Erythroblast (primary cell): ENCODE results near the gene NKX2-3.

Experiments used
- GATA1 ChIP-seq: IDR thresholded peaks from 2 replicates; pipeline ENCODE4 v1.6.1; 2011; ENCODE audit warnings: low read depth, mild to moderate bottlenecking, control low read depth, low read length, moderate library complexity
- POLR2A ChIP-seq: IDR thresholded peaks from 2 replicates; pipeline ENCODE4 v1.6.1; 2011; ENCODE audit warnings: mild to moderate bottlenecking, low read length

- TF ChIP-seq POLR2A = no peak
- TF ChIP-seq GATA1 = no peak
These were observed 2.4 kb upstream of the NKX2-3 start for GRCh38 chr10:99530108-99531025.
